GM12878 (cell line): ENCODE measurements around the gene GUCY2F. TPM values are rescaled to one million over a fixed set of nuclear protein-coding genes. Genes with fewer than 3 reads are reported as not detected.

Experiments used
- ATAC-seq: fragments of 200-7000 bp; cut with Tn5 transposase; 3 replicates; pipeline ENCODE4 v1.9.1; 2020; ENCODE audit warnings: mild to moderate bottlenecking, moderate library complexity
- BruUV-seq: library from RNA; stranded (reverse); fragments of 400-500 nt; replicated peaks from 2 replicates; lab custom pipeline; 2021; lab: Mats Ljungman, UMichigan
- CTCF ChIA-PET: fragments of 300-600 bp; sonication (Branson Sonifier 250); formaldehyde crosslinking; extraction: SDS; loops from one replicate; lab custom pipeline; 2021; ENCODE audit warnings: inconsistent platforms; lab: Yijun Ruan, JAX
- POLR2A ChIA-PET: fragments of 350-600 bp; formaldehyde crosslinking; extraction: SDS; loops from one replicate; lab custom pipeline; 2021; ENCODE audit warnings: inconsistent platforms; lab: Charles Lee
- RAD21 ChIA-PET: fragments of 300-600 bp; sonication (Branson Sonifier 250); formaldehyde crosslinking; loops from one replicate; lab custom pipeline; 2023; ENCODE audit warnings: antibody characterized with exemption; ENCODE audit not compliant: unreplicated experiment; lab: Charles Lee
- SMC1A ChIA-PET: fragments of 300-600 bp; sonication (Branson Sonifier 250); formaldehyde crosslinking; loops from one replicate; lab custom pipeline; 2023; ENCODE audit not compliant: unreplicated experiment, uncharacterized antibody; lab: Charles Lee
- DNase-seq: peaks from one replicate; pipeline ENCODE4 v3.0.0-alpha.2; 2011; ENCODE audit warnings: low read depth, low spot score
- FAIRE-seq: peaks from 3 replicates; lab custom pipeline; 2011; peaks lifted over from hg19 to GRCh38; lab: Jason Lieb, UNC
- H2AFZ ChIP-seq: 2 replicates; pipeline ENCODE4 v1.6.0; 2011; ENCODE audit warnings: low read depth, low read length, control low read depth; ENCODE audit not compliant: control insufficient read depth
- H3K27ac ChIP-seq: 2 replicates; pipeline ENCODE4 v1.5.1; 2011; ENCODE audit warnings: control low read depth; ENCODE audit not compliant: control insufficient read depth, insufficient read depth
- H3K27me3 ChIP-seq, 2 experiments: replicated peaks in 1 of 2; 2 replicates each; pipeline versions ENCODE4 v1.6.0 to v1.6.1; 2011; ENCODE audit warnings: low read length in 1 of 2; ENCODE audit not compliant: control insufficient read depth in 2 of 2, insufficient read depth in 2 of 2
- H3K36me3 ChIP-seq, 2 experiments: 2 replicates each; pipeline ENCODE4 v1.5.1; 2011; ENCODE audit warnings: low read length in 1 of 2; ENCODE audit not compliant: control insufficient read depth in 2 of 2, insufficient read depth in 2 of 2
- H3K4me1 ChIP-seq: 2 replicates; pipeline ENCODE4 v1.6.1; 2011; ENCODE audit warnings: mild to moderate bottlenecking, low read length, moderate library complexity, mixed read lengths; ENCODE audit not compliant: control insufficient read depth, insufficient read depth
- H3K4me2 ChIP-seq: 2 replicates; pipeline ENCODE4 v1.6.0; 2011; ENCODE audit warnings: control low read depth; ENCODE audit not compliant: control insufficient read depth, insufficient read depth
- H3K4me3 ChIP-seq: fragments of 200-600 bp; sonication (generic); 2 replicates; pipeline ENCODE4 v1.5.1; 2016
- H3K79me2 ChIP-seq: 2 replicates; pipeline ENCODE4 v1.6.0; 2011; ENCODE audit warnings: low read length; ENCODE audit not compliant: control insufficient read depth, insufficient read depth
- H3K9ac ChIP-seq: 2 replicates; pipeline ENCODE4 v1.8.0; 2011; ENCODE audit warnings: low read length, control low read depth, mixed read lengths; ENCODE audit not compliant: control insufficient read depth, insufficient read depth
- H3K9me3 ChIP-seq: replicated peaks from 3 replicates; pipeline ENCODE4 v1.5.1; 2011; ENCODE audit warnings: mild to moderate bottlenecking, low read length; ENCODE audit not compliant: control insufficient read depth, insufficient read depth
- H4K20me1 ChIP-seq: 2 replicates; pipeline ENCODE4 v1.6.0; 2011; ENCODE audit not compliant: control insufficient read depth, insufficient read depth
- ASH2L ChIP-seq: fragments of 300-600, 200-600 bp; sonication (generic); IDR thresholded peaks from 2 replicates; pipeline ENCODE4 v1.6.1; 2017; ENCODE audit warnings: low read depth, mild to moderate bottlenecking, borderline replicate concordance
- CEBPZ ChIP-seq: fragments of 150-350 bp; IDR thresholded peaks from 2 replicates; pipeline ENCODE4 v1.6.1; 2016; ENCODE audit warnings: low read depth, low read length
- CREB1 ChIP-seq: IDR thresholded peaks from 2 replicates; pipeline ENCODE4 v1.6.1; 2012; ENCODE audit warnings: low read depth, mild to moderate bottlenecking, inconsistent platforms
- MEF2B ChIP-seq: fragments of 450-650 bp; IDR thresholded peaks from 2 replicates; pipeline ENCODE4 v1.6.1; 2018; ENCODE audit warnings: mild to moderate bottlenecking, moderate library complexity; ENCODE audit not compliant: partially characterized antibody, poor library complexity, severe bottlenecking
- MTA2 ChIP-seq: fragments of 450-650 bp; IDR thresholded peaks from 2 replicates; pipeline ENCODE4 v1.6.1; 2016; ENCODE audit warnings: low read depth, mild to moderate bottlenecking, moderate library complexity
- MYB ChIP-seq: fragments of 150-350 bp; IDR thresholded peaks from 2 replicates; pipeline ENCODE4 v1.6.1; 2014; ENCODE audit warnings: mild to moderate bottlenecking, low read depth, low read length, borderline replicate concordance
- NBN ChIP-seq: fragments of 450-650 bp; IDR thresholded peaks from 2 replicates; pipeline ENCODE4 v1.6.1; 2016
- SMAD5 ChIP-seq: IDR thresholded peaks from 2 replicates; pipeline ENCODE4 v1.6.1; 2016; ENCODE audit warnings: antibody characterized with exemption, low read depth
- TBL1XR1 ChIP-seq: IDR thresholded peaks from 2 replicates; pipeline ENCODE4 v1.6.1; 2012; ENCODE audit warnings: low read depth, low read length, improper control_type of control experiment
- WRNIP1 ChIP-seq: IDR thresholded peaks from 2 replicates; pipeline ENCODE4 v1.6.1; 2011; ENCODE audit warnings: low read depth, low read length, improper control_type of control experiment, borderline replicate concordance
- ZBED1 ChIP-seq: IDR thresholded peaks from 2 replicates; pipeline ENCODE4 v1.6.1; 2016; ENCODE audit warnings: borderline replicate concordance
- ZBTB40 ChIP-seq: fragments of 450-650 bp; IDR thresholded peaks from 2 replicates; pipeline ENCODE4 v1.6.1; 2016; ENCODE audit warnings: mild to moderate bottlenecking, moderate library complexity, borderline replicate concordance
- WGBS: methylation state at CpG from one replicate; pipeline ENCODE4 v1.1.6; 2016; ENCODE audit warnings: low lambda C conversion rate; ENCODE audit not compliant: insufficient replicate concordance, insufficient coverage; ENCODE audit errors: missing lambda C conversion rate; 5-methylcytosine and 5-hydroxymethylcytosine counted together
- in situ Hi-C: fragments of 300-500 bp; cut with MboI; formaldehyde crosslinking; loops from 9 replicates; pipeline ENCODE4 v1.14.3; 2018; ENCODE audit warnings: mixed read lengths
- intact Hi-C: fragments of 100-400 bp; cut with micrococcal nuclease; formaldehyde crosslinking; loops from one replicate; pipeline ENCODE4 v1.14.2; 2022; ENCODE audit not compliant: unreplicated experiment
- polyA plus RNA-seq, 11 experiments: library from polyadenylated mRNA; depleted of rRNA in 4 of 11; unstranded in 6 of 11; stranded (reverse) in 5 of 11; fragments of >200 nt; fragmentation: Nextera tagmentation in 4 of 11; fragmentation: Illumina TruSeq in 1 of 11; extraction: Ambion mirVana in 4 of 11; extraction: Trizol in 1 of 11; gene quantifications; 1 replicate in 1 of 11; 2 replicates in 10 of 11; pipeline versions ENCODE4 v1.2.1 to v1.2.3, GENCODE V29; 2011 to 2016; ENCODE audit warnings: inconsistent platforms in 2 of 11, missing spikeins in 2 of 11, low read depth in 1 of 11
- total RNA-seq, 4 experiments: library from RNA; depleted of rRNA in 3 of 4; stranded (reverse); fragments of >200 nt in 3 of 4; fragmentation: Illumina TruSeq in 1 of 4; extraction: Trizol in 1 of 4; gene quantifications; 2 replicates each; pipeline versions ENCODE4 v1.2.1 to v1.2.3, GENCODE V29; 2013 to 2021

Gene GUCY2F
- total and polyA plus RNA-seq, 10 of the 15 experiments (the other 5 are each of a cell fraction or from before 2014, with no cell fraction given), result not detected

- TF ChIP-seq CEBPZ (no peak), NBN (no peak), MTA2 (peak; percentile 95), MEF2B (peak; percentile 70)
Observed at GRCh38 chrX:109356684-109357083, 125.2 kb downstream of the GUCY2F start (continued).

GRCh38 chrX:109352066-109352588 lies 129.8 kb downstream of the GUCY2F start:
- ATAC-seq (no peak), DNase-seq (no peak), FAIRE-seq (no peak)
- Histone ChIP-seq H3K4me2 (no peak overlapping the region), H3K9me3 (no peaks in the 10 kb centered on the region), H3K9ac (no peak overlapping the region), H4K20me1 (no peaks in the 10 kb centered on the region), H3K79me2 (no peaks in the 10 kb centered on the region), H3K27me3 (no peaks in the 10 kb centered on the region), H3K27ac (no peak overlapping the region), H3K4me3 (no peak overlapping the region), H3K36me3 (no peaks in the 10 kb centered on the region), H3K4me1 (no peaks in the 10 kb centered on the region), H2AFZ (no peak overlapping the region)
- intact Hi-C loops, result no loop called here
- RAD21 ChIA-PET, result interaction anchor here (0.8 to 1.5 kb wide), 2 partner anchors 15 to 21 kb away, joined by 3 read pairs; no protein-coding TSS in a partner anchor
- CTCF ChIA-PET, result no interaction called here
- 41% methylated on average over 4 of the region's 4 CpGs for WGBS
- no TSS peak for BruUV-seq
- SMC1A ChIA-PET, result interaction anchor here (0.9 to 1.7 kb wide), 2 partner anchors 9 to 51 kb away, joined by 3 read pairs; no protein-coding TSS in a partner anchor
- POLR2A ChIA-PET, result interaction anchor here (0.5 kb wide), 1 partner anchor 12 kb away, joined by 6 read pairs; no protein-coding TSS in a partner anchor
- in situ Hi-C loops, result no loop called here
- TF ChIP-seq WRNIP1 (no peak), CREB1 (no peak), CEBPZ (no peak), ZBED1 (no peak), ZBTB40 (no peak), MYB (no peak), ASH2L (no peak), SMAD5 (no peak), TBL1XR1 (no peak)
